Activated naive CD4-positive, alpha-beta T cell treated with Interleukin-2 at 50 U/mL for 16 hours (primary cell): Measurements from ENCODE around the gene HBP1.

Source experiments
- DNase-seq: peaks from one replicate; pipeline ENCODE4 v3.0.0-alpha.2; 2020

Gene HBP1

DNA sequence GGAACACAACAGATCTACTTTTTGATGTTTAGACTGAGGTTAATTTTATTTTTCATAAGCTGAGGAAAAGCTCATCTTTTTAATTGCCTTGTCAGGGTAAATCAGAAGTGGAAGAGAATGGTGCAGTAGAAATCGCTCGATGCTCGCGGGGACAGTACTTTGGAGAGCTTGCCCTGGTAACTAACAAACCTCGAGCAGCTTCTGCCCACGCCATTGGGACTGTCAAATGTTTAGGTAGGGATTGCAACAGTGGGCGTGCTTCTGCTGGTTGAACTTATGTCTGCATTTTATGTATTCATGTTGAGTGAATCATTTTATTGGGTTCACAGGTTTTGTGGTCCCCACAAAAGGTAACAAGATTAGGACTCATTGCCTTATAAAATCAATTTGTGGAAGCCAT, 11.7 kb upstream of the HBP1 start:
- DNase-seq: no peak

DNA sequence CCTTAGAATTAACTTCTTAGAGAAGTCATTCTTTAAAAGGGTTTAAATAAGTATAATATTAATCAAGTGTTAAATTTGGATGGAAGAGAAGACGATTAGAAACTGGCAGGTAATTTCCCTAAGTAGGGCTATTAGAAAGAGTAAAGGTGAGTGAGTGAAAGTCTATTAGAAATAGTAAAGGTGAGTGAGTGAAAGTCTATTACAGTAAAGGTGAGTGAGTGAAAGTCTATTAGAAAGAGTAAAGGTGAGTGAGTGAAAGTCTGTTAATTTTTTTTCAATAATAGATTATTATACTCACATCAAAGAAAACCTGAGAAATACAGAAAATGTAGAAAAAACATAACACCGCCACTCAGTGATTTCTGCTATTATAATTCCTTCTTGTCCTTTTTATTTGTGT, 10.8 kb upstream of the HBP1 start:
- DNase-seq: no peak

DNA sequence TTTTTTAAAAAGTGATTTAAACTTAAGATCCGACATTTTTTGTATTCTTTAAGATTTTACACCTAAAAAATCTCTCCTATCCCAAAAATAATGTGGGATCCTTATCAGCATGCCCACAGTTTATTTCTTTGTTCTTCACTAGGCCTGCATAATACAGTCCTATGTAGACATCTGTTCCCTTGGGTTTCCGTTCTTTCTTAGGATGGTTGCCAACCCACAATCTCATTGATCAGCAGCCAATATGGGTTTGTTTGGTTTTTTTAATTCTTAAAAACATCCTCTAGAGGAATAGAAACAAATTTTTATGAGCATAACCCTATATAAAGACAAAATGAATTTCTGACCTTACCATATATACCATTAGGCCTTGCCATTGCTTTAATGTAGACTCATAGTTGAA, 8.4 kb upstream of the HBP1 start:
- DNase-seq: no peak

DNA sequence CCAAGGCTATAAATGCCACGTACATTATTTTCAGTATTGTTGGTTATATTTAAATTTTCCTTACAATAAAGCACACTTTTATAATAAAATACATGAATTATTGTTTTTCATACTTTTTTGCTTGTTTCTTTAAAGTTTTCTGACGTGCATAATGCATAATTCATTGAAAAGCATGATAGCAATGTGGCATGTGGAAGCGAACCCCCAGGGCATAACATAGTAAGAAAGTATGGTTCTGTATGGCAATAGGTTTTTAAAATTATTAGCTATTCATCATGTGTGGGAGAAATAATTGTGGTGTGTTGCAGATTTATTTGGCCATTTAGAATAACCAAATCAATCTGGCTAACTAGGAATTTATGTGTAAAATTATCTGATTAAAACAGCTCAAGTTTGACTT, 7.4 kb upstream of the HBP1 start:
- DNase-seq: no peak

DNA sequence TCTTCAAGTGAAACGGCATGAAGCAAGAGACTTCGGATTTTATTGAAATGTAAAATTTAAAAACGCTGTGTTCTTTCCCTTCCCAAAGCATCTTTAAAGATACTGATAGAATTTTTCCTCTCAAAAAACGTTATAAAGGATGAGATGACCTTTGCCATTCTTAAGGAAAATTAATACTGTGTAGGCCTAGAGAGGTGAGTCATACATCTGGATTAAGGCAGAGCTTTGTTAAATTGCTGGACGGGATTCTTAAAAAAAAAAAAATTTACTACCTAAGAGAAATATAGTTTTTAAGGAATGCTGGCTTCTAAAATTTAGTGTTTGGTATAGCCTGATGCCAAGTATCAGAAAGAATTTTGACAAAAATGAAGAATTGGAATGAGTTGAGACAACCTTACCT, 6.3 kb upstream of the HBP1 start:
- DNase-seq: no peak

DNA sequence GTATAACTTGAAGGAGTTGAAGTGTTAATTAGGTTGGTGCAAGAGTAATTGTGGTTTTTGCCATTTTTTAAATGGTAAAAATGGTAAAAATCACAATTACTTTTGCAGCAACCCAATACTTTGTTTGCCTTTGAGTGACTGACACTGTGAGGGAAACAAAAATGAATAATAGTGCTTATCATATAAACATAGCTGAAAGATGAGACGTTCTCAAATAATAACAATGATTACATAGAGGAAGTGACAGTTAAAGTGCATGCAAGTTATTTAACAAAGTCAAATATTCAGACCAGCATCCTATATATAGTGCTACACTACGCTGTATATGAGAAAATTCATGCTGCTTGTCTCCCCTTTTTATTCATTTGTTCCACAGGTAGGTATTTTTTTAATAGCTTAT, 4.7 kb upstream of the HBP1 start:
- no peak for DNase-seq

DNA sequence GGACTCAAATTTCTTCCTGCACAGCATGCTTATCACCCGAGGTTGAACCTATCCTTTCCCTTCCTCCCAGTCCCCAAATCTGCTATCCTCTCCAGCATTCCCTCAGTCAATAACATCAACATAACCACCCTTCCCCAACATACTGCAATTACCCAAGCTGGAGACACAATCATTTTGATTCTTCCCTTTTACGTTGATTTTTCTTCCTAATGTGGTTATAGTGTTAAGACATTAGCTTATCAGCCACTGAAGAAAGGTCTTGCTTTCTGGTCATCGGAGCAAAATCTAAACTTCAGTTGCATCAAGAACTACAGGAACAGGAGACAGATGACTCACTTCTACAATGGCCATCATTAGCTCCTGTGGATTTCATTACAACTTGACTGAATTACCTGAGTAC, 3.5 kb upstream of the HBP1 start:
- DNase-seq: no peak

DNA sequence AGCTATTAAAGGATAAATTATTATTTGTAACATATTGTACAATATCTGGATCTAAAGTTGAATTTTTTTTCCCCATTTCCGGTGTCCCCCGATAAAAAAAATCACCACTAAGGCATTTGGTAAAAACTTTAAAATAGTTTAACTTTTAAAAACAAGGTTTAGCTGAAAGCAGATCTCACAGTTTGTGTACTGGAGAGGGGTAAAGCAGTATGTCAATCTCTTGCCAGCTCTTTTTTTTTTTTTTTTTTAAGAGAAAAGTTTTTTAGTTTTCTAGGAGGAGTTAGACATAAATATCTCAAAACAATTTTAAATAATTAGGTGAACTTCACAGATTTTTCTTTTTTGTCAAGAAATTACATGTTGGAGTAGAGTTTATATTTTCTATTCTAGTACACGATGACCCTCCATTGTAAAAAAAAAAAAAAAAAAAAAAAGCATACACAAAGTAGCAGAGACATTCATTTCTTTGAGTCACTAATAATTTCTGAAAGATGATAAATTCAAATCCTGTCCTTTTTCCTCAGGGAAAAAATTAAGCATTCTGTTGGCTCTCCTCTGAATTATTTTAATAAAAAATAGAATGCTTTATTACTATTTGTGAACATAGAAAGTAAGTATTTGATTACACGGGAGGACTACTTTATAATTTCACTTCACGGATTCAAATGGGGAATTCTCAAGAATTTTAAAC, 1.9 kb upstream of the HBP1 start:
- no peak for DNase-seq

DNA sequence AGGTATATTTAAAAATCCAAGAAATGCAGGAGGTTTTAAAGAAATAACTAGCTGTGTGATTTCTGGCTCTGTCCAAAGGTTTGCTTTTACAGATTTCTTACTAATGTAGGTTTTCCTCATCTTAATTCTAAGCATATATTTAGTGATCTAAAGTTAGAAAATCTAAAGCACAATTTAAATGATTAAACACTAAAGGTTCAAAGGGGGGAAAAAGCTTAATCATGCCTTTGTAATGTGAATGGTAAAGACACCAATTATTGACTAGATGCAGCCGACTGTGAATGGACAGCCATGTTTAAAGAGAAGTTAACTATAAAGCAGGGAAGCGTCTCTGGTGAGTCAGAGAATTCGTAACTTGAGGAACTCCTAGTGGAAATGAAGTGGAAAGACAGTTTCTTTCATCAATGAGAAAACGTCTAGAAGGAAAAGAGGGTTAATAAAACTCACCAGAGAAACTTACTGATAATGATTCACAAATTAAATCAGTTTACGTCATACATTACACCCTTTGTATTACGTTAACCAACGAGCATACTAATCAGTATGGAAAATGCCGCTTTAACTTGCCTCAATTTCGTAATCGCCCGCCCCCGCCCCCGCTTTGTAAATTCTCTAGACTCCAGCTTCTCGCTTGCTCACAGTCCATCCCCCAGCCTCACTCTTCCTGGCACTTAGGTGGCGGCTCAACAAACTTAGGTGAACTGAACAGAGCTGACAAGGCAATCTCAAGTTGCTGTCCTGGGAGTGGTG, 1.1 kb upstream of the HBP1 start:
- DNase-seq: no peak

DNA sequence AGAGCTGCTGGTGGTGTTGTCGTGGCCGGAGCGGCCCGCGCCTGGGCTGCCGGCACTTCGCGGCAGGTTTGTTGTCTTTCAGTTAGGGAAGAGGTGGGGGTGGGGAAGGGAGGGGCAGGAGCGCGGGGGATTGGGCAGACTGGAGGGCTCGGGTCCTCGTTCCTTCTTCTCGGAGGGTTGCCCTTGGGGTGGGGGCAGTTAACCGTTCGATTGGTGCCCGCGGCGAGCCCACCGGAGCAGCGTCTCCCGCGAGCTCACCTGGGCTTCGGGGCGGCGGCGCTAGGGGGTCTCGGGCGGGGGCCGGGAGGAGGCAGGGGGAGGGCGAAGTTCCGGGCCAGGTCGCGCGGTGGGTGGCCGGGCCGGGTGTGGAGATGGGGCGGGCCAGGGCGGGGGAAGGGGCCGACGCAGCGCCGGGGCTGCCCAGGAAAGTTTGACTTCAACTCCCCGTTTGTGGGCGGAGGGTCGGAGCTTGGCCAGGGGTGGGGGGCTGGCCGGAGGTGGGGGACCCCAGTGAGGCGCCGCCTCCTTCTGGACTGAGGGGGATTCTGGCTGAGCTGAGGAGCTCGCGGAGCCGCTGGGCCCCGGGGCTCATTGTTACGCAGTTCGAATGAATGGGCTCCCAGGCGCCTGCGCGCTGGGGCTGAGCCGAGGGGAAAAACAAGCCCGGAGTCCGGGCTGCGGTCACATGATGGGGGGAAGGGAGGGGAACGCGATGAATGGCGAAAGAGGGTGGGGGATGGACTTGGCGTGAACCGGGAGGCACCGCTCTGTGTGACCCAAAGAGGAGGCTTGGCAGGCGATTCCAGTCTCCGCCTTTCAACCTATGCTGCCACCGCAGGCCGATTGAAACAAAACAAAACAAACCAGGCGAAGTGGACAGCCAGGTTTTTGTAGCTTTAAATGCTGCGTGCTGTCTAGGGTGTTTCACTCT, 582 bp downstream of the HBP1 start:
- DNase-seq: peak; percentile 87

DNA sequence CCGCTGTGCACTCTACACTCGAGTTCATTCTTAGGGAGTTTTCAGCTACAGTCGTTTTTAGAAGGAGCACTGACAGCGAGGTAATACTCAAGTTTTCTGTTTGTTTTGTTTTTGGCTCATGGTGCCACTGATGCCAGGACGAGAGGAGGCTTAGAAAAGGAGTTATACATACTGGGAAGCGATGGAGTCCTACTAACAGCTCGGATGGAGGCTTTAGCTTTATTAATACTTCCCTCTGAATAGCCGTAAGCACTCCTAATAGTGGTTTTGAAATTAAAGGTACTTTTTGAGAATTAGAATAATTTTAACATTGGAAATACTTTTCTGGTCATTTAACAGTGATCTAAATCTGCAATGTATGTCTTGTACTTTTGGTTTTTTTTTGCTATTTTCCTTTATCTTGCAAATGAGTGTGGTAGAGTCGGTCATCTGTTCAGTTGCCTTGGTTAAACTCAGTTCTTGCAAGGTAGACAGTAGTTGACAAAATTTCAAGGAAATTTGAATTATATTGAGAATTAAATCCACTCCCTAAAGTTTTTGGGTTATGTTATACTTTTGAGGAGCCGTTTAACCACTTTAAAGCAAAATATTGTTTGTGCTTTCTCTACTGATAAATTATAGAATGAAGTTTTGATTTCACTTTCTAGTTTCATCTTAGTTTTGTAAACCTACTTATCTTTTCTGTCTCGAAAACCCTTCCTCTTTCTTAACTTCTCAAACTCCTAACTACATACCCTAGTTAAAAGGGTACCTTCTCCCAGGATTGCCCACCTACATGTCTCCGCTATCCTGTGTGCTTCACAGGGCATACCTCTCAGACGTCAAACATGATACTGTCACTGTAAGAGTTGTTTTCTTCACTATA, 1.5 kb downstream of the HBP1 start:
- DNase-seq: no peak

DNA sequence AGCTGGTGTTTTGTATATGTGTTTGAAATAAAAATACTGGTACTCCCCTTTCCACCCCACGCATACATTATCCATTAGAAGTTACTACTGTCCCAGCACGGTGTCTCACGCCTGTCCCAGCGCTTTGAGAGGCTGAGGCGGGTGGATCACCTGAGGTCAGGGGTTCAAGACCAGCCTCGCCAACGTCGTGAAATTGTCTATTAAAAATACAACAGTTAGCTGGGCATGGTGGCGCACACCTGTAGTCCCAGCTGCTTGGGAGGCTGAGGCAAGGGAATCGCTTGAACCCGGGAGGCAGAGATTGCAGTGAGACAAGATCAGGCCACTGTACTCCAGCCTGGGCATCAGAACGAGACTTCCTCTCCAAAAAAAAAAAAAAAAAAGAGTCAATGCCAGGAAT, 2.7 kb downstream of the HBP1 start:
- no peak for DNase-seq

DNA sequence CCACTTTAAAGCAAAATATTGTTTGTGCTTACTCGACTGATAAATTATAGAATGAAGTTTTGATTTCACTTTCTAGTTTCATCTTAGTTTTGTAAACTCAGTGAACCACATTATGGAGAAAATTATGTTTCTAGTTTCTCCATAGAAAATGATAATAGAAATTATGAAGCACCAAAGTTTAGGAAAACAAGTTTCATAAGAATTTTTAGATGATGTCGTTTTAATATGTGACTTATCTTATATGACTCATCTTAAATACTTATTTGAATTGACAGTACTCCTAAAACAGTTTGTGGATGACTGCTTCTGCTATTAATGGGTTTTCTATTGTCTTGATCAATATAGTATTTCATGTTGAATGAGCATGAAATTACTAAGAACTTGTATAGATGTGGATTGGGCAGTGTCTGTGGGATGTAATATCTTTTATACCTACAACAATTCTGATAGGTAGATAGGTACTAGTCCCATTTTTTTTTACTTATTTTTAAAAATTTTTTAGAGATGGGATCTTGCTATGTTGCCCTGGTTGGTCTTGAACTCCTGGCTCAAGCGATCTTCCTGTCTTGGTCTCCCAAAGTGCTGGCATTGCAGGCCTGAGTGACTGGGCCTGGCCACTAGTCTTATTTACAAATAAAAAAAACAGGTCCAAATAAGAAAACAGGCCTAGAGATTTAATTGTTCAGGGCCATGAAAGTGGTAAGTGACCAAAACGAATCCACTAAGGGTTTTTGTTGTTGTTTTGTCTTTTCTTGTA, 3.7 kb downstream of the HBP1 start:
- no peak for DNase-seq

DNA sequence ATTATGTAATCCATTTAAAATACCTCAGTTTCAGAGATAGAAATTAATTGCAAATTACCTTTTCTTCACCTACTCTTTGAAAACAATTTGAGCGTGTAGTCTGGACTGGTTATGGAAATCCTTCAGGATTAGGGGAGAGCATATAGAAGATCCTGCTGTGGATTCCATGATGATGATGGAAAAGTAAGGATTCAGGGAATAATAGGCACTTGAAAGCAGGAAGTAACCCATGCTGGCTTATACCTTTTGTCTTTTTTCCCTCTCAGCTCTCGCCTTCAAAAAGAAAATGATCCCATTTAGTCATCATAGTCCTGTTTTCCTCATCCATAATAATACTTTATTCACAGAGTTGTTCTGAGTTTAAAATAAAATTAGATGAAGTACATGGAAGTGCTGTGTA, 4.4 kb downstream of the HBP1 start:
- no peak for DNase-seq

DNA sequence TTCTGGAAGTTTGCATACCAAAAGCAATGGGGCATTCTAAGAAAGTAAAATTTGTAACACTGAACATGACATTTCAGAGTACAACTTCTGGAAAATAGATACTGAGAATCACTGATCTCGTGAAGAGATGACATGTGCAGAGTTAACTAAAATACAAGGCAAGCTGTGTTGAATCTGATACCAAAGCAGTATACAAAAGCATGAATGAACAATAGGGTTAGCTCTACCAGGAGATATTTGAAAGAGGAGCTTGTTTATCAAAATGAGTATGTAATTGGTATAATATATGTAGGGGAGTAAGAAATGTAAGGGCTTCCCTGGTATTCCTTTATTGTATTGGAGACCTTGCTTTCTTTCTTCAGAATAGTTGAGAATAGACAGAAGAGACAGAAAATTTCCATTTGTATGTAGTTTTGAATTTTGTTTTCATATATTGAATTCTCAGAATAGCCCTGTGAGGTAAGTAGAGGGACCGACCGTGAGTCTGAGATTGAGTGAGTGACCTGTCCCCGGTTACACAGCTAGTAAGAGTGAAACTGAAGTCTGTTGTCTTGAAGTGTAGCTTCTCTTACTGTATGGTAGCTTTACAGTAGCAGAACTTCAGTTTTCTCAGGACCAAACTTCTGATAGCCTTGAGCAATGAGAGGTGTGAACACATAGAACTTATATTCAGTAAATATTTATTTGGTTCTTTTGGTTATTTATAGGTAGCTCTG, 5.0 kb downstream of the HBP1 start:
- DNase-seq: no peak

DNA sequence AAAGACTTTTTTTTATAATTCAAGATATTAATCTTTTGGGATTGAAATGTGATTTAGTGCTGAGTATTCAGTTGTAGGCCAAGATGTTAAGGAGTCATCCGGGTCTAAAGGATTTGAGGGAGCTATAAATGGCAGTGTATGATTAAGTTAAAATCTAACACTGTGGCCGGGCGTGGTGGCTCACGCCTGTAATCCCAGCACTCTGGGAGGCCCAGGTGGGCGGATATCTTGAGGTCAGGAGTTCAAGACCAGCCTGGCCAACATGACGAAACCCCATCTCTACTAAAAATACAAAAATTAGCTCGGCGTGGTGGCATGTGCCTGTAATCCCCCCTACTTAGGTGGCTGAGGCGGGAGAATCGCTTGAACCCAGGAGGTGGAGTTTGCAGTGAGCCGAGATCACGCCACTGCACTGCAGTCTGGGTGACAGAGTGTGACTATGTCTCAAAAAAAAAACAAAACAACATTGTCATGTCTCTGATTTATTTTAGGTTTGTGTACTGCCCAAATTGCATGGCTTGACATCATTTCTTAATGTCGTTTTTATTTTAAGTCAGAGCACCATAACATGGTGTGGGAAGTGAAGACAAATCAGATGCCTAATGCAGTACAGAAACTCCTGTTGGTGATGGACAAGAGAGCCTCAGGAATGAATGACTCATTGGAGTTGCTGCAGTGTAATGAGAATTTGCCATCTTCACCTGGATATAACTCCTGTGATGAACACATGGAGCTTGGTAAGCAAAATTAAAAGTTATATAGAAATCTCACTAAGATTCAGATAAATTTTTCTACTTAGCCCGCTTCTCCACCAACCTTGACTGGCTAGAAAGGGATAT, 10.7 kb downstream of the HBP1 start:
- no peak for DNase-seq

DNA sequence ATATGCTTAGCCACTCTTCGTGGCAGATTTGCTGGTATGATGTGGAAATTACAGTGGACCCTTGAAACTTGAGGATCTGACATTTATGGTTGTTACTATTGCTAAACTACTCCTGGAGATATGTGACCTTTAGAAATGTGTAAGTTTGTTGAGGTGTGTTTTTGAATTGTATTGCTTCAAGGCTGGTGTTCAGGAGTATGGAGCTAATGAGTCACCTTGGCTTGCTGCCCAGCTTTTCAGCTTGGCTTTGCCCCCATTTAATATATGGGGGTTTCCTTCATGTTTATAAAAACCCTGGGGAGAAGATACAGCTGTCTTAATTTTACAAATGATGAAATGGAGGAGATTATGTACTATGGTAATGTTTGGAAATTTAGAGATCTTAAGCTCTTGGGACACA, 11.6 kb downstream of the HBP1 start:
- DNase-seq: peak; percentile 60

DNA sequence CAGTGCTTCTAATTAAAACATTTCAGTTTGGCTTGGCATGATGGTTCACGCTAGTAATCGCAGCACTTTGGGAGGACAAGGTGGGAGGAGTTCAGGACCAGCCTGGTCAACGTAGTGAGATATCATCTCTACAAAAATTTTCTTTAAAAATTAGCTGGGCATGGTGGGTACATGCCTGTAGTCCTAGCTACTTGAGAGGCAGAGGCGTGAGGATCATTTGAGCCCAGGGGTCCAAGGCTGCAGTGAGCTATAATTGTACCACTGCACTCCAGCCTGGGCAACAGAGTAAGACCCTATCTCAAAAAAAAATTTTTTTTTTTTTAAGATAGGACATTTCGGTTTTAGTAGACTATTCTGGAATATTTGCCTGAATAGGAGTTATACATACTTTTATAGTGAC, 12.4 kb downstream of the HBP1 start:
- no peak for DNase-seq

DNA sequence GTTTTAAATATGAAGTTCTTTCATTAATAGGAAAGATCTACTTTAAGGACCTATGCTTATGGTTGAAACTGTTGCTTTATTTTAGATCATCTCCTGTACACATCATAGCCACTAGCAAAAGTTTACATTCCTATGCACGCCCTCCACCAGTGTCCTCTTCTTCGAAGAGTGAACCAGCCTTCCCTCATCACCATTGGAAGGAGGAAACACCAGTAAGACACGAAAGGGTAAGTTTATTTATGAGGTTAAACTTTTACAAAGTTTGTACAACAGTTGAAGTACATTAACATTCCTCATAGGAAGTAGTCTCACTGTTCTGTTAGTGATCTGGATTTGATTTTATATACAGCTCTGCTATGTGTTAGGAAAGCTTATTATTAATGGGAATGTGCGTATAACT, 16.9 kb downstream of the HBP1 start:
- DNase-seq: no peak

DNA sequence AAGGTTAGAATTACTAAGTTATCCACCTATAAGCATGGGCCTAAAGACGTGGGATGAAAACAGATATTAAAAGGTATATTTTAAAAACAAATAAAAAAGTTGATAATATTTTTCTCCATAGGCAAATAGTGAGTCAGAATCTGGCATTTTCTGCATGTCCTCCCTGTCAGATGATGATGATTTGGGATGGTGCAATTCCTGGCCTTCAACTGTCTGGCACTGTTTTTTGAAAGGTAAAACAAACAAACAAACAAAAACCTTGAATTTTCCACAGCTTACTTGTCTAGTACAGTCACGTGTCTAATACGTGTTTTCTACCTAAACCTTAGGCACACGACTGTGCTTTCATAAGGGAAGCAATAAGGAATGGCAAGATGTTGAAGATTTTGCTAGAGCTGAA, 17.4 kb downstream of the HBP1 start:
- DNase-seq: no peak
